HUDEP-2 (cell line): Measurements from ENCODE around the gene NUP160.
"Not testable (repeated sequence)": the region's sequence is repeated elsewhere in the genome, so short reads cannot be mapped to it uniquely, and the experiment has no call there.

Experiments
- DNase-seq, 76 experiments: peaks; one replicate each; lab custom pipeline; 2025; ENCODE audit not compliant: unreplicated experiment in 76 of 76; lab: John Stamatoyannopoulos, UW

NUP160 gene

GRCh38 chr11:47847892-47848699 lies at the start of gene NUP160:
TSS of gene NUP160 (minus strand) at chr11:47848350. CDS start at chr11:47848318, 32 bp downstream.
- DNase-seq = peak in 69 of 76 experiments; percentile 6 to 81 (median 58)

GRCh38 chr11:47896199-47896598 lies 48.0 kb upstream of the NUP160 start:
- no peak for DNase-seq

GRCh38 chr11:47895035-47895434 lies 46.9 kb upstream of the NUP160 start:
- DNase-seq = no peak

GRCh38 chr11:47892546-47893276 lies 44.6 kb upstream of the NUP160 start:
- DNase-seq = not testable (repeated sequence)

GRCh38 chr11:47891886-47892285 lies 43.7 kb upstream of the NUP160 start:
- DNase-seq = no peak

- no peak for DNase-seq
These were observed 41.7 kb upstream of the NUP160 start for GRCh38 chr11:47889714-47890441.

- DNase-seq = no peak
These were observed 39.9 kb upstream of the NUP160 start for GRCh38 chr11:47887910-47888569.

GRCh38 chr11:47886096-47886495 lies 37.9 kb upstream of the NUP160 start:
- DNase-seq = no peak

- DNase-seq = not testable (repeated sequence)
These were observed 34.3 kb upstream of the NUP160 start for GRCh38 chr11:47882437-47882836.

GRCh38 chr11:47881145-47881544 lies 33.0 kb upstream of the NUP160 start:
- no peak for DNase-seq

GRCh38 chr11:47879259-47880158 lies 31.4 kb upstream of the NUP160 start:
- DNase-seq = no peak

- peak in 11 of 76 experiments; percentile 4 to 60 (median 19) for DNase-seq
These were observed 27.7 kb upstream of the NUP160 start for GRCh38 chr11:47875858-47876257.

- DNase-seq = no peak
These were observed 22.3 kb upstream of the NUP160 start for GRCh38 chr11:47870404-47870803.

GRCh38 chr11:47869544-47870393 lies 21.6 kb upstream of the NUP160 start:
- no peak for DNase-seq

GRCh38 chr11:47867823-47868222 lies 19.7 kb upstream of the NUP160 start:
- no peak for DNase-seq

GRCh38 chr11:47866892-47867291 lies 18.7 kb upstream of the NUP160 start:
- not testable (repeated sequence) for DNase-seq

- no peak for DNase-seq
These were observed 16.8 kb upstream of the NUP160 start for GRCh38 chr11:47864901-47865300.

GRCh38 chr11:47863898-47864430 lies 15.8 kb upstream of the NUP160 start:
- no peak for DNase-seq
